SK-N-MC (cell line): ENCODE measurements around the gene MRPL41.
A peak's percentile ranks its signal among the peaks of the same experiment; 100 is the strongest.
"Not testable (repeated sequence)": the region's sequence is repeated elsewhere in the genome, so short reads cannot be mapped to it uniquely, and the experiment has no call there.

Experiments used
- DNase-seq: peaks from one replicate; pipeline ENCODE4 v3.0.0-alpha.2; 2011; ENCODE audit warnings: low read depth, low spot score
- H3K27ac ChIP-seq: fragments of 200-600 bp; sonication (generic); 2 replicates; pipeline ENCODE4 v1.5.1; 2016; ENCODE audit warnings: mixed run types
- H3K36me3 ChIP-seq: fragments of 200-600 bp; sonication (generic); 2 replicates; pipeline ENCODE4 v1.6.1; 2017; ENCODE audit warnings: antibody characterized with exemption, low read length, mixed read lengths; ENCODE audit not compliant: insufficient read depth
- H3K4me3 ChIP-seq: fragments of 200-600 bp; sonication (generic); 2 replicates; pipeline ENCODE4 v1.5.1; 2016
- H3K9ac ChIP-seq: fragments of 200-600 bp; sonication (generic); 2 replicates; pipeline ENCODE4 v1.8.0; 2017; ENCODE audit warnings: mixed run types, mixed read lengths; ENCODE audit not compliant: insufficient read length
- H3K9me3 ChIP-seq: fragments of 200-600 bp; sonication (generic); 2 replicates; pipeline ENCODE4 v1.6.1; 2017; ENCODE audit warnings: low read depth, mild to moderate bottlenecking, antibody characterized with exemption, low read length, moderate library complexity, mixed read lengths
- EZH2 ChIP-seq: fragments of 200-600 bp; sonication (generic); IDR thresholded peaks from one replicate; pipeline ENCODE4 v1.6.1; 2017; ENCODE audit warnings: antibody characterized with exemption
- FOXP2 ChIP-seq: optimal IDR thresholded peaks from 2 replicates; pipeline ENCODE3; 2011; ENCODE audit warnings: mild to moderate bottlenecking, moderate library complexity; ENCODE audit not compliant: insufficient read depth; ENCODE audit errors: extremely low read length, control extremely low read depth
- POLR2AphosphoS5 ChIP-seq: IDR thresholded peaks from 2 replicates; pipeline ENCODE4 v1.6.1; 2012; ENCODE audit warnings: mild to moderate bottlenecking, low read depth, low read length, borderline replicate concordance

Gene MRPL41

GRCh38 chr9:137547687-137548543, 3.8 kb upstream of the MRPL41 start:
- Histone ChIP-seq H3K27ac (no peak overlapping the region), H3K36me3 (no peaks in the 10 kb centered on the region), H3K4me3 (no peak overlapping the region), H3K9me3 (no peaks in the 10 kb centered on the region), H3K9ac (no peak overlapping the region)
- no peak for DNase-seq
- TF ChIP-seq FOXP2 (no peak), EZH2 (no peak), POLR2AphosphoS5 (no peak)

GRCh38 chr9:137550231-137550621, 1.5 kb upstream of the MRPL41 start, which contains the start of gene PNPLA7:
PNPLA7 (minus strand) TSS chr9:137550402; CDS start chr9:137550197, 205 bp downstream.
- TF ChIP-seq POLR2AphosphoS5 (no peak), FOXP2 (no peak), EZH2 (no peak)
- Histone ChIP-seq H3K4me3 (peak within 1 kb of the TSS; percentile 87), H3K9ac (peak within 1 kb of the TSS; percentile 53), H3K27ac (no peak within 1 kb of the TSS), H3K9me3 (no peaks in the 10 kb centered on the region), H3K36me3 (peaks cover 4% of the 10 kb centered on the region; the same call in 1 of the 2 replicates)
- DNase-seq: no peak

GRCh38 chr9:137550958-137551263, 768 bp upstream of the MRPL41 start:
- peak overlapping the region; percentile 53 for H3K9ac ChIP-seq
- H3K4me3 ChIP-seq: peak overlapping the region; percentile 87
- H3K36me3 ChIP-seq, H3K9me3 ChIP-seq, DNase-seq, H3K27ac ChIP-seq: not testable (repeated sequence)

GRCh38 chr9:137552022-137552768, 516 bp downstream of the MRPL41 start:
- Histone ChIP-seq H3K9ac (peak overlapping the region; percentile 84), H3K4me3 (peak overlapping the region; percentile 92), H3K27ac (no peak overlapping the region), H3K9me3 (no peaks in the 10 kb centered on the region), H3K36me3 (peaks cover 16% of the 10 kb centered on the region; the same call in 1 of the 2 replicates)
- no peak for DNase-seq
- TF ChIP-seq FOXP2 (no peak), EZH2 (no peak), POLR2AphosphoS5 (no peak)

- H3K9ac ChIP-seq, H3K9me3 ChIP-seq, H3K4me3 ChIP-seq, DNase-seq, H3K27ac ChIP-seq: not testable (repeated sequence)
- H3K36me3 ChIP-seq: peaks cover 23% of the 10 kb centered on the region; the same call in 1 of the 2 replicates
Observed at GRCh38 chr9:137553654-137554053, 2.0 kb downstream of the MRPL41 start.

- TF ChIP-seq FOXP2 (no peak), POLR2AphosphoS5 (no peak), EZH2 (no peak)
- Histone ChIP-seq H3K9me3 (no peaks in the 10 kb centered on the region), H3K9ac (no peak overlapping the region), H3K36me3 (peaks cover 23% of the 10 kb centered on the region; the same call in 1 of the 2 replicates), H3K27ac (no peak overlapping the region), H3K4me3 (no peak overlapping the region)
- DNase-seq: no peak
Observed at GRCh38 chr9:137554349-137554748, 2.7 kb downstream of the MRPL41 start.

- TF ChIP-seq EZH2 (no peak), POLR2AphosphoS5 (no peak), FOXP2 (no peak)
- H3K36me3 ChIP-seq: peaks cover 26% of the 10 kb centered on the region; the same call in 1 of the 2 replicates
- H3K9ac ChIP-seq: no peak overlapping the region
- no peak for DNase-seq
- H3K9me3 ChIP-seq: no peaks in the 10 kb centered on the region
- no peak overlapping the region for H3K4me3 ChIP-seq
- no peak overlapping the region for H3K27ac ChIP-seq
Observed at GRCh38 chr9:137555179-137555578, 3.5 kb downstream of the MRPL41 start.

- DNase-seq: no peak
- no peak overlapping the region for H3K9ac ChIP-seq
- H3K4me3 ChIP-seq: no peak overlapping the region
- H3K27ac ChIP-seq: no peak overlapping the region
- H3K36me3 ChIP-seq: peaks cover 26% of the 10 kb centered on the region; the same call in 1 of the 2 replicates
- TF ChIP-seq FOXP2: no peak
- TF ChIP-seq POLR2AphosphoS5: no peak
- no peak for TF ChIP-seq EZH2
- H3K9me3 ChIP-seq: no peaks in the 10 kb centered on the region
Observed at GRCh38 chr9:137556069-137556838, 4.6 kb downstream of the MRPL41 start.
